Fibroblast of lung (primary cell): Measurements from ENCODE around the gene CACNA1E.

ENCODE experiments used
- CTCF ChIP-seq, 2 donors: IDR thresholded peaks in 1 of 2; conservative IDR thresholded peaks in 1 of 2; 1 replicate in 1 of 2; 2 replicates in 1 of 2; pipeline ENCODE4 v1.5.1; 2011 to 2012; ENCODE audit warnings: low read length in 2 of 2, control low read depth in 1 of 2, inconsistent platforms in 1 of 2, low read depth in 1 of 2, mild to moderate bottlenecking in 1 of 2
- EZH2 ChIP-seq: IDR thresholded peaks from 2 replicates; pipeline ENCODE4 v1.5.1; 2012; ENCODE audit warnings: low read length, control low read depth, mild to moderate bottlenecking; ENCODE audit errors: missing control alignments

DNA sequence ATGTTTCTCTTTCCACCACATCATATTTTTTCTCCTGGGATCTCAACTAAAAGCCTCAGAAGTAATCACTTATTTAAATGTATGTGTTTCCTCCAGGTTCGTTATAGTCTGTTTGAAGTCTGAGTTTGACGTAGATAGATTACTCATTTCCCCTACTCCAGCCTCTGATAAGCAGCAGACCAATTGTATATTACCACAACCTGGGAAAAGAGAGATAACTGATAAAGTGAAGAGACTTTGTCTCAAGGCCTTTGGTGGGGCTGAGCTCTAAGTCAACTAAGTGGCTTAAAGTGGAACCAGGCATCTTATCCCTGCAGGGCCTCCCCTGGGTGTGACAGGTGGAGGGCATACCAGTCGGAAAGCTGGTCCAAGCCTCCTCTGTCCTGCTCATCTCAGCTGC, 34.9 kb upstream of the CACNA1E start:
- TF ChIP-seq CTCF (conservative IDR thresholded peaks at IDR 0.05 in 1 of 2, IDR thresholded peaks at IDR 0.05 in 1 of 2; ENCODE audit: low read depth in 1 of 2, low read length in 2 of 2) (no peak), EZH2 (no peak)
